Stimulated activated CD4-positive, alpha-beta T cell treated with anti-CD3 and anti-CD28 coated beads, Interleukin-2, amount 100 ng/mL, for 24 hours (primary cell): ENCODE results near the gene NCOR2.
"Not testable (repeated sequence)": the region's sequence is repeated elsewhere in the genome, so short reads cannot be mapped to it uniquely, and the experiment has no call there.

Source experiments
- DNase-seq, 2 donors: peaks; one replicate each; pipeline ENCODE4 v3.0.0-alpha.2; 2020

Gene NCOR2

DNA sequence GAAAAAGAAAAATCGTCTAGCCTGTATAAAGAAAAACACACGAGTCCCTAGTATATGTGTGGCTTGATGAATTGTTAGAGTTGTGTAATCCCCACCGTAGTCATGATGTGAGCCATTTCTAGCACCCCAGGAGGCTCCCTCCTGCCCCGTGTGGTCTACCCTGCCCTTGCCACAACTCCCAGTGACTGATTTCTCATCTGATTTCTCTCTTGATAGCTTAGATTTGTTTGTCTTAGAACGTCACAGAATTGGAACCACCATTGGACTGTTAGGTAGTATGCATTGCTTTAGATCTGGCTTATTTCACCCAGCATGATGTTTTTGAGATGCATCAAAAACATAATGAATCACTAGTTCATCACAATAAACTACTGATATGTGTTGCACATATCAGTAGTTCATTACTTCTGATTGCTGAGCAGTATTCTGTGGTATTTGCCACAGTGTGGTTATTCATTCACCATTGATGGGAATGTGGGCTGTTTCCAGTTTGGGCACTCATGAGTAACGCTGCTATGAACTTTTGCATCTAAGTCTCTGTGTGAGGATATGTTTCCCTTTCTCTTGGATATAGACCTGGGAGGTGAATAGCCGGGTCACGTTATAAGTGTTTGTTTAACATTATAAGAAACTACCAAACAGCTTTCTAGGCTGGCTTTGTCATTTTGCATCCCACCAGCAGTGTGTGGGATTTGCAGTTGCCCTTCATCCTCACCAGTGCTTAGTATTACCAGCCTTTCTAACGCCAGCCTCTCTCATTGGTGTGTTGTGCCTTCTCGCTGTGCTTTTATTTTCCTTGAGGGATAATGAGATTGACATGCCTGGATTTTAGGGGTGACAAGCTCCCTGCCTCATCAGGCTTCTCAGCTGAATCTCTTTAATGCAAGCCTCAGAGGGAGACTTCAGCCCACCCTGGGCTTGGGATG is 31.9 kb upstream of the NCOR2 start:
- peak in 1 of 2 donors; percentile 15 for DNase-seq

DNA sequence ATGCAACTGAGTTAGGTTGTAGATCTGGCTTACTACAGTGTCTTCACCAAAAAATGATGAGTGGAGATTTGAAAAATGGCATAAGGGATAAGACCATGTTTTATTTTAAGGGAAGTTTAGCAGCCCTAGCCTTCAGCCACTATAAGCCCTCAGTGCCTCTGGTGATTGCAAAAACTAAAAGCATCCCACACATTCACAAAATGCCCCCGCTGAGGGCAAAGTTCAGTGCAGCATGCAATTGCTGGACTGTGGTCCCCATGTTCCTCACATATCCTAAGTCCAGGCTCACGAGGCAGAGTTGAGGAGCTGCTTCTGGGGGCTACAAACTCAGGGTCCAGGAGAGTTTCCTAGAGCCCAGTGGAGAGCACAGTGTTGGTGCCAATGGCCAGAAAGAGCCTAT is 29.6 kb upstream of the NCOR2 start:
- DNase-seq: no peak

DNA sequence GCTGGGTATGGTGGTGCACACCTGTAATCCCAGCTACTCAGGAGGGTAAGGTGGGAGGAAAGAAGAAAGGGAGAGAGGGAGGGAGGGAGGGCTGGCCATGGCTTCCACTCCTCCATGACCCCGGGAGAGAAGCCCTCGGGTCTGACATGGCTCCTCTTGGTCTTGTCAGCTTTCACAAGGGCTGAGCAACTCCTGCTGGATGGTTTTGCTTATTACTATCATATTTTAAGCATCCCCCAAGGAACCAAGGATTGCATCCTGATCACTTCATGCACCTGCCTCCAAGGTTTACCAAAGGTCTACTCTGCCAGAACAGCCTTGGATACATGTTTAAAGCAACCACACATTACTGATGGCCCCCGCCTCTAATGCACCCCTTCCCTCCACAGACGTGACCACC is 28.0 kb upstream of the NCOR2 start:
- DNase-seq: no peak

DNA sequence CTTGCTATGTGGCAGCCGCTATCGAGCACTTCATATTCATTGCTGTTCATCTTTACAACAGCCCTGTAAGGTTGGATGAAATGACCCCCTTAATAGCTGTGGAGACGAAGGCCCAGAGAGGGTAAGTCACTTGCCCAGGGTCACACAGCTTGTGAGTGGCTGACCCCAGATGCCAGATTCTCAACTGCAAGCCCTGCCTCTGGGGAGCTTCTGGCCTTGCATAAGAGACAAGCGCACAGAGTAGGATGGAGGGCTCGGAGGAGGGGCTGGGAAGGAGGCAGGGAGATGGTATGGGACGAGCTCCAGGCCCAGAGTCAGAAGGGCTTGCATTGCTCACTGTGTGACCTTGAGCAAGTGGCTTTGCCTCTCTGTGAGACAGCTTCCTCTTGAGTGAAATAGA is 27.4 kb upstream of the NCOR2 start:
- no peak for DNase-seq

DNA sequence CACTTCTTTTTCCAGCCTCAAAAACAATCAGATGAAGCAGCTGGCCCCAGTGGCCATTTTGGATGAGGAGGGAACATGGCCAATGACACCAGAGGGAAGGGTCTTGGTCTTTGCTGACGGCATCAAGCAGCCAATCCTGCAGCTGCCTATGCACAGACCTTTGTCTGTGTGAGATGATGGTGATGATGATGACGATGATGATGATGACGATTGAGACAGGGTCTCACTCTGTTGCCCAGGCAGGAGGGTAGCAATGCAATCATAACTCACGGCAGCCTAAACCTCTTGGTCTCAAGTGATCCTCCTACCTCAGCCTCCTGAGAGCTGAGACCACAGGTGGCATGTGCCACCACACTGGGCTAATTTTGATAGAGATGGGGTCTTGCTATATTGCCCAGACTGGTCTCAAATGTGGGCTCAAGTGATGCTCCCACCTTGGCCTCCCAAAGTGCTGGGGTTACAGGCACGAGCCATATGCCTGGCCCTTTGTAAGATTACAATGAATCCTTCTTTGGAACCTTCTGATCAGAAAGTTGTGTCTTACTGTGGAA is 26.5 kb upstream of the NCOR2 start:
- no peak for DNase-seq

DNA sequence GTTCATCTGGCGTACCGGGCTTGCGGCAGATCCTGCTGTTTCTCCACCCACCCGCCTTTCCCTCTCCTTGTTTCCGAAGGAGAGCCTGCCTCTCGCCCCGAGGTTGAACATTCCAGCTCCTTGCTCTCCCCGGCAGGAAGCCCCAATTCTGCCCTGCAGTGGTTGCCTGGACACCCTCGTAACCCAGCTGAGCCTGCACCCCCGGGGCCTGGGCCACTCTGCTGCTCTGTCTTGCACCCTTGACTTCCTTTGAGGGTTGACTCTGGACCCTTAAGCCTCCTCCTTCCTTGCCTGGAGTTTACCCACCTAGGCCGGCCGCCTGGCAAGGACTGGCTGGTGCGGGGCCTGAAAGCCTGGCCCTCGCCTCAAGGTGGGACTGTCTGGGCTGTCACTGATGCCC is 25.8 kb upstream of the NCOR2 start:
- DNase-seq: no peak

DNA sequence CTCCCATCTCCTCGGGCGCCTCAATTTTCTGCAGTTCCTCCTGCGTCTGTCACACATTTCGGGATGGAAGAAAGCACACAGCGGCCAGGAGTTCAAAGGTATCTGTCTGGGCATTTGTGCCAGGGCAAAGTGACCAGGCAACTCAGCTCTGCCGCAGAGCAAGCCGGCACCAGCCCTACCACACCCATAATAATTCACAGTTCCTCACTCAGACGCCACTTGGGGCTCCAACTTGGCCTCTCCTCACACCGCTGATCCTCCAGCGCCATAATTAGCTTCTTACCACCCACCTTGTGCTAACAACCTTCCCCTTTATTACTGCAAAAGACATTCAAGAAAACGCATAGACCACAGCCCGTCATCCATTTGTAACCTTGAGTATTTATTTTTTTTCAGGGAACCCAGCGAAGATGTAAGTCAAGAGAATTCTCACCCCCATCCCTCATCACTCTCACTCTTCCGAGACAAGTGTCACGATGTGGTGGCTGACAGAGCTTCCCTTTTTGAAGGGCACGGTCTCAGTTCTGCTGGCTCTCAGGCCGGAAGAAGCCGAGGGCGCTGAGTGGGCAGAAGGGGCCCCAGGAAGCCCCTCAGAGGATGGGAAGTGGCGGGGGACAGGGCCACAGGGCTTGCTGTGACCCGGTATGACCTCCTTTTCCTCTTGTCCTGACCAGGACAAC is 25.2 kb upstream of the NCOR2 start:
- DNase-seq: no peak

DNA sequence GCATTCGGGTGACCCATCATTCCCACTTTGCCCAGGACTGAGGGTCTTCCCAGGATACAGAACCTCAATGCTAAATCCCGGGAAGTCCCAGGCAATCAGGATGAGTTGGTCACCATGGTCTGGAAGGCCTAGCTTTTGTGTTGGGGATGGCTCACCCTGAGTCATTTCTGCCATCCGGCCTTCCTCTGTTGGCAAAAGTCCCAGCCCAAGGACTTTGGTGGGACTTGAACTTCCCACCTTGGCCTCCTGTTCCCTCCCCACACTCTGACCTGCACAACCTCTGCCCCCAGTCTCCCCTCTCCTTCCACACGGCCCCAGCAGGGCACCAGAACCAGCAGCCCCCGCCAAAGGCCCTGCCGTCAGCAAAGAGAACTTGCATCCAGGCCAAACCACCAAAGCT is 24.6 kb upstream of the NCOR2 start:
- no peak for DNase-seq

DNA sequence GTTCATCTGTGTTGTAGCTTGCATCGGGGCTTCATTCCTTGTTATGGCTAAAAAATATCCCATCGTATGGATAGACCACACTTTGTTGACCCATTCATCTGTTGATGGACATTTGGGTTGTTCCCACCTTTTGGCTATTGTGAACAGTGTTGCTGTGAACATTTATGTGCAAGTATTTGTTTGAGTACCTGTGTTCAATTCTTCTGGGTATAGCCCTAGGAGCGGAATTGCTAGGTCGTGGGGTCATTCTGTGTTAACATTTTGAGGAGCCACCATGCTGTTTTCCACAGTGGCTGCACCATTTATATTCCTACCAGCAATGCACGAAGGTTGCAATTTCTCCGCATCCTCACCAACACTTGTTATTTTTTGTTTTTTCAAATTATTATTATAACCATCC is 23.0 kb upstream of the NCOR2 start:
- no peak for DNase-seq

DNA sequence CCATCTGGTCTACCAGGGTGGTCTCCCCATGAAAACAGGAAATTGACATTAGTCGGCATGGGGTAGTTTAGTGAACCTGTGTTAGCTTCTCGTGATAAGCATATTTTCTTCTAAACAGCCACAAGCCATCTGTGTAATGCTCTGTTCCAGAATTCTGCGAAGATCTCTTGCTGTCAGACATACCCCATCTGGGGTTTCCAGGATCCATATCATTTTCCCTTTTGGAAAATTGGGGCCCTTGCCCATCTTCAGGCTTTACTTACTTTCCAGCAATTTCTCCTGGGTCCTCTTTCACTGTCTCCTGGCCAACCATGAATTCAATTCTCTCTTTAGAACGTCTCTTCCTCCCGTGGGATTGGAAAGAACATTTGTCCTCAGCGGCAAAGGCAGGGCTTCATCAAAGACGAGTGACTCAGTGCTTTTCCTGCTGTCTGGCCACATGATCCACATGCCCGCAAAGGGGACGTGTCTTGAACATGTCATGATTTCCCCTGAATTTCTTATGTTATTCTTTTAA is 21.4 kb upstream of the NCOR2 start:
- DNase-seq: peak in 1 of 2 donors; percentile 47

DNA sequence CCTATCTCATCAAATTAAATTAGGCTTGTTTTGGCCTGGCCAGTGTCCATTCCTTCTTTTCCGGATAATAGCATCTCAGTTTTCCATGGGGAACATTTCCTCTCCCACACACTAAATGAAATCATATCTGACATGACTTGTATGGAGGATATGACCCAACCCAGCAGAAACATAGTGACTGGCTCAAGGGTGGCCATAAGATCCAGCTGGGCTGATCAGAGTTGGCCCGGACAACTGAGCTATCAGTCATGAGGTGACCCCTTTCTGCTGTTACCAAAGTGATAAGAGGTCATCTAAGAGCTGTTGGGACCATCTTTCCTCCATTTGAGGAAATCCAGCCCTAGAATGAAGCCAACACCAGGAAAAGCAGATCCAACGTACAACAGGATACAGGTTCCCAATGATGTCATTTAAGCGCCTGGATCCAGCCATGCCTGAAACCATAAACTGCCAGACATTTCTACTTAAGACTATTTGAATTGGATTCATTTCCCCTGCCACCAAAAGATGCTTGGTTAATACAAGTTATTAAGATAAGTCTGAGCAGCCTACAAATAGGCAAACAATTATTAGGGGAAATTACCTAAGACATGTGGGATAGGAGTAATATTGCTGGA is 20.7 kb upstream of the NCOR2 start:
- DNase-seq: no peak

DNA sequence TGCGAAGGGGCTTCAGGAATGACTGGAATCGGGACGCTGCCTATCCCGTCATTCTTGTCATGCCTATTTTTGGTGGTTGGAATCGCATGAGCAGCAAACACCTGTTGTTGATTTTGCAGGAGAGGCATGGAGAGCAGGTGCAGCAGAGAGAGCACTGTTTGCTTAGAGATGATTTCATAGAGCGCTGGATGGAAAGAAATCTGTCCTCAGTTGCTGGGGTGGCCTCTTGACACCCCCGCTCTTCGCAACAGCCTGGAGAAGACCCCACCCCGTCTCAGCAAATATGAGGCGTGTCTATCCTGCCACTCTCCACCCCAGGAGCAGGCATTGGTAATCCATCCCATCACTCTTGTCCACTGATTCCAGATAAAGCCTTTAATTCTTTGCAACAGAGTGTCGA is 19.3 kb upstream of the NCOR2 start:
- DNase-seq: no peak

DNA sequence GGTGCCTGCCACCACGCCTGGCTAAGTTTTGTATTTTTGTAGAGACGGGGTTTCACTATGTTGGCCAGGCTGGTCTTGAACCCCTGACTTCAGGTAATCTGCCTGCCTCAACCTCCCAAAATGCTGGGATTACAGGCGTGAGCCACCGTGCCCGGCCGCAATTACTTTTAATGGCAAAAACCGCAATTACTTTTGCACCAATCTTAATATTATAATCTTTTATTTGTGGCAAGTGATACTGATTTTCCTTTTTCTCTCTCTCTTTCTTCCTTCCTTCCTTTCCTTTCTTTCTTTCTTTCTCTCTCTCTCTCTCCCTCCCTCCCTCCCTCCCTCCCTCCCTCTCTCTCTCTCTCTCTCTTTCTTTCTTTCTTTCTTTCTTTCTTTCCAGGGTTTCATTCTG is 17.1 kb upstream of the NCOR2 start:
- not testable (repeated sequence) for DNase-seq

DNA sequence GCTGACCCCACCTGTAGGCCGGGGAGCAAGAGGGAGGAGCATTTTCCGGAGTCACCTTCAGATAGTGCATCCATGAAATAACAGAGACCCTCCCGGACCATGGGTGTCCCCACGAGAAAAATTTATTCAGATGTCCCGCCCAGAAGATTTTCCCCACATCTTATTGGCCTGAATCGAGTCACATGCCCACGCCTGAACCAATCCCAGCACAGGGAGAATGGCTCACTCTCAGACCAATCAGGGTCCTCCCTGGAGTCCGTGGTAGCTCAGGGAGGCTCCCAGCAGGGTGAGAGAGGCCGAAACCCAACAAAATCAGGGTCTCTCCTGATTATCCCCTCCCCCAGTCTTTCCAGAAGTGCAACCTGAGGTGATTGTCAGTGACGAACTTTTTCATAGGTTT is 16.4 kb upstream of the NCOR2 start:
- DNase-seq: no peak

DNA sequence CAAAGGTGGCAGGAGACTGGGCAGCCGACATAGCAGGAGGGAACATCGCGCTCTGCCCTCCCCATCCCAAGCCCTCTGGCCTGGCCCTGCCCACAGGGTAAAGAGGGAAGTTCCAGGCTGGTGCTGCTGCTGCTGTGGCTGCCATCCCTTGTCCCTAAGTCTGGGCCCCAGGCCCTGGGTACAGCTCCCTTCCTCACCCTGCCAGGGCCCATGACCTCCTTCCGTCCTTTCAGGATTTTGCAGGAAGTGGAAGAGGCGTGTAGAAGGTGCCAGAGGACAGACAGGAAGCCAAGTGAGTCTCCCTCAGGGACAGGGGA is 14.7 kb upstream of the NCOR2 start:
- DNase-seq: no peak

DNA sequence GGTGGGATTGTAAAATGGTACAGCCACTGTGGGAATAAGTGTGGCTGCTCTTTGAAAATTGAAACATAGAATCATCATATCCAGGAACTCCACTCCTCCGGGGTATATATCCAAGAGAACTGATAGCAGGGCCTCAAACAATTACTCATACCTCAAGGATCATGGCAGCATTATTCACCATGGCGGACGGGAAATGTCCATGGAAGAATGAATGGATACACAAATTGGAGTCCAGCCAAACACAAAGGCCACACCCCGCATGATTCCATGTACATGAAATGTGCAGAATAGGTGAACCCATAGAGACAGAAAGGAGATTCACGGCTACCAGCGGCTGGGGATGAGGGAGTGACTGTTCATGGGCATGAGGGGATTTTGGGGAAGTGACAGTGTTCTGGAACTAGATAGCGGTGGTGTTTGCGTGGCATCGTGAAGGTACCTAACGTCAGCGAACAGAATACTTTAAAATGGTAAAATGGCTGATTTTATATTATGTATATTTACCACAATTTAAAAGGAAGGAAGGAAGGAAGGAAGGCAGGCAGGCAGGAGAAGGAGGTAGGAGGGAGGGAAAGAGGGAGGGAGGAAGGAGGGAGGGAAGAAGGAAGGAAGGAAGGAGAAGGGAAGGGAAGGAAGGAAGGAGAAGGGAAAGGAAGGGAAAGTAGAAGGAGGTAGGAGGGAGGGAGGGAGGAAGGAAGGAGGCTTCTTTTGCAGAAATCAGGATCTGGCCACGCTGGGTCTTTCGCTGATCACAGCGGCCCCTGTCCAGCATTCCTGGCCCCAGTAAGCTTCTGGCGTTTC is 14.1 kb upstream of the NCOR2 start:
- no peak for DNase-seq

DNA sequence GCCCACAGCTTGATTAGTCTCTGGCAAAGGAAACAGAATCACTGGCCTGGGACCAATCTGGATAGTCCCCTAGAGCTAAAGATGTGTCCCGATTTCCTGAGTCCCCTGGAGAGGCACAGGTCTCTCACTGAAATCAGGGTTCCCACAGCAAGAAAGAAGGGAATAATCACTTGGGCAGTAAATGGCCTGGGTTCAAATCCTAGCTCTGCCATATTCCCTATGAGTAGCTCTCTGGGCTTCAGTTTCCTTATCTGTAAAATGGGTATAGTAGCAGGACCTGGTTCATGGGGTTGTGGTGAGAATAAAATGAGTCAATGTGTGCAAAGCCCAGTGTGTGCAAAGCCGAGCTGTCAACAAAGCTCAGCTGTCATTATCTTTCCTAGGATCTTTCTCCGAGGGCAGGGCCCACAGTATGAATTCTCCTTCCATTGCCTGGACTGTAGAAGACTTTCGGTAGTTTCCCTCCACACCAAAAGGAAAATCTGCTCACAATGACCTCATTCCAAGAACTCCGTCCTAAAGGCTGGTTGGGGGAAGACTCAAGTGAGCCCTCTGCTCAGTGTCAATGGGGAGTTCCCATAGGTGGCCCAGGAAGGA is 12.6 kb upstream of the NCOR2 start:
- DNase-seq: no peak

DNA sequence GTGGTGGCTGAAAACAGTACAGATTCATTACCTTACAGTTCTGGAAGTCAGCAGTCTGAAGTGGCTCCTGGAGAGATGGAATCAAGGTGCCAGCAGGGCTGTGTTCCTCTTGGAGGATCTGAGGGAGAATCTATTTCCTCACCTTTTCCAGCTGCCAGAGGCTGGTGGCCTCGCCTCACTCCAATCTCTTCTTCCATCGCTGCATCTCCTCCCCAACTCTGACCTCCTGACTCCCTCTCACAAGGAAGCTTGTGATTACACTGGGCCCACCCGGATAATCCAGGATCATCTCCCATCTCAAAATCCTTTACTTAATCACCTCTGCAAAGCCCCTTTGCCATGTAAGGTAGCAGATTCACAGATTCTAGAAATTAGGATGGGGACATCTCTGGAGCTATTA is 11.4 kb upstream of the NCOR2 start:
- DNase-seq: no peak

DNA sequence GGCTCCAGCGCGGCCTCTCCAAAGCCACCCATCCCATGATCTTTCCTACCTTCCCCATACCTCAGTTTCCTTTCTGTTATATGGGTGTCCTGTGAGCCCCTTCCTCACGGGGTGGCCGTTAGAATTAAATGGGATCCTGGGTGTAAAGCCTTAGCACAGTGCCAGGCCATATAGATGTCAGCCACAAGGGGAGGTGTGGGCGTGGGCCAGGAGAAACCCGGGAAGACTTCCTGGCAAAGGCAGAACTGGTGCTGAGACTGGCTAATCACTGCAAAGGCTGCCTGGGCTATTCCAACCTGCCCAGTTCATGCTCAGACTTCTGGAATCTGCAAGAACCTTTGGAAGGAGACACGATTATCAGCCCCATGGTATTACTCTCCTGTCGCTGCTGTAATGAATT is 11.0 kb upstream of the NCOR2 start:
- DNase-seq: no peak

DNA sequence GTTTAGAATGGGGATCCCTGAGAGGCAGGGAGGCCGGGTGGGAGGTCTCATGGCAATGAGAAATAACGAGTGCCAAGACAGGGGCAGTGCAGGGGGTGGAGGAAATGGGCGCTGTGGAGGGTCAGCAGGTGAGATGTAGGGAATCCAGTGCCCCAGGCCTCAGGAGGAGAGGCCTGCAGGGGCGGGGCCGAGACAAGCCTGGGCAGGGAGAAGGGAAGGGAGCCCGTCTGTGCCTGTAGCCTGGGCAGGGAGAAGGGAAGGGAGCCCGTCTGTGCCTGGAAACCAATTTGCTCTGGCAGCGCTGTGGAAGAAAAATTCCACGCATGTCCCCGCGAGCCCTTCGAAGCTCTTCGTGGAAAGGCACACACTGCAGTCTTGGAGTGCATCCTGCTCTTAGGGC is 10.6 kb upstream of the NCOR2 start:
- DNase-seq: no peak

DNA sequence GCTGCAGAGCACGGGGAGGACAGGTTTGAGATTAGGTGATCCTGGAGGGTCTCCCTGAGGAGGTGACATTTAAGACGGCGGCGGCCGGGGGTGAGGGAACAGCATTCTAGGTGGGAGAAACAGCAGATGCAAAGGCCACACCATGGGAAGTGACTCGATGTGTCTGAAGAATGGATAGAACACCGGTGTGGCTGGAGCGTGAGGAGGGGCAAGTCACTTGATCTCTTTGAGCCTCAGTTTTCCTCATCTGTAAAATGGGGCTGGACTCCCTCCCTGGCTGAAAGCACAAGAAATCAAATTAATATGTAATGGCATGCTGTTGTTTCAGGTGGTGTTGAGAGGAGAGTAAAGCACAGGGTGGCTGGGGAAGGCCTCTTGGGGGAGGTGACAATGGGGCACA is 10.0 kb upstream of the NCOR2 start:
- DNase-seq: no peak

DNA sequence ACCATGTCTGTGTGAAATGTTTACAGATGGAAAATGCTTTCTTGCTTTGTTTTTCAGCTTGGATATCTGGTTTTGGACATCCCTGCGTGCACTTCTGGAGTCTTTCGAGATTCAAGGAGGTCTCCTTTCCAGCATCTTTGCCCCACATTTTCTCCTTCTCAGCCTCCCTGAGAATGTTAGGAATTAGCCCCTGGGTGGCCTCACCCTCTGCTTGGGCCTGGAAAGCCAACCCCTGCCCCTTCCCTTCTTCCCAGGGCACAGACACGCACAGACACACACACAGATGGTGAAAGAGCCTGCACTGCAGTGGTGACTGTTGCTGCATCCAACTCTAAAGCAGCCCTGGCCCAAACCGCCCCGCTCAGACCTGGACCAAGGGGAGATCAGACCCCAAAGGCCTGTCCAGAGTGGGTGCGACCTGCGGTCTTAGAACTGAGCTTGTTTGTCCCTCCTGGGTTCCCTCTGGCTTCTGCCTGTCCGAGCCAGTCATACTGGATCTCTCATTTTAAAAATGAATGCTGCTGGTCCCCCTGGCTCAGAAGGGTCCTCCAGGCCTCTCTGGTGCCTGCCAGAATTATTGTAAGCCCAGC is 8.7 kb upstream of the NCOR2 start:
- no peak for DNase-seq
